Endothelial cell of umbilical vein (primary cell): Measurements from ENCODE around the gene ALG11. TPM values are rescaled to one million over a fixed set of nuclear protein-coding genes. Genes with fewer than 3 reads are reported as not detected.

ENCODE experiments used
- BruUV-seq: library from RNA; stranded (reverse); fragments of 400-500 nt; replicated peaks from 2 replicates; lab custom pipeline; 2021; lab: Mats Ljungman, UMichigan
- CTCF ChIA-PET: fragments of 300-600, 350-600 bp; sonication (Branson Sonifier 250); formaldehyde crosslinking; loops from one replicate; lab custom pipeline; 2021; ENCODE audit warnings: antibody characterized with exemption, inconsistent platforms; lab: Charles Lee
- POLR2A ChIA-PET: fragments of 300-600, 350-600 bp; sonication (Branson Sonifier 250); formaldehyde crosslinking; loops from one replicate; lab custom pipeline; 2021; ENCODE audit warnings: antibody characterized with exemption, inconsistent platforms; lab: Charles Lee
- DNase-seq: peaks from one replicate; pipeline ENCODE4 v3.0.0-alpha.2; 2011; ENCODE audit warnings: low read depth, low spot score
- FAIRE-seq: peaks from 2 replicates; lab custom pipeline; 2011; peaks lifted over from hg19 to GRCh38; lab: Jason Lieb, UNC
- H2AFZ ChIP-seq: 2 replicates; pipeline ENCODE4 v1.6.0; 2012; ENCODE audit warnings: low read depth, low read length, control low read depth, inconsistent platforms
- H3K27ac ChIP-seq: 2 replicates; pipeline ENCODE4 v1.5.1; 2011; ENCODE audit warnings: low read depth, mild to moderate bottlenecking, control low read depth, low read length, moderate library complexity; ENCODE audit not compliant: insufficient read depth
- H3K27me3 ChIP-seq, 2 experiments: 2 replicates each; pipeline versions ENCODE4 v1.6.0 to v1.6.1; 2011; ENCODE audit warnings: low read length in 2 of 2, mixed read lengths in 1 of 2; ENCODE audit not compliant: control insufficient read depth in 2 of 2, insufficient read depth in 2 of 2
- H3K36me3 ChIP-seq, 2 experiments: 2 replicates in 1 of 2; 3 replicates in 1 of 2; pipeline ENCODE4 v1.5.1; 2011; ENCODE audit warnings: low read length in 2 of 2, mild to moderate bottlenecking in 1 of 2, moderate library complexity in 1 of 2; ENCODE audit not compliant: control insufficient read depth in 2 of 2, insufficient read depth in 2 of 2; ENCODE audit errors: extremely low read depth in 1 of 2
- H3K4me1 ChIP-seq: 3 replicates; pipeline ENCODE4 v1.5.1; 2011; ENCODE audit warnings: mild to moderate bottlenecking, low read length; ENCODE audit not compliant: control insufficient read depth, insufficient read depth; ENCODE audit errors: extremely low read depth
- H3K4me2 ChIP-seq: 2 replicates; pipeline ENCODE4 v1.6.1; 2011; ENCODE audit warnings: low read length, control low read depth, mixed read lengths; ENCODE audit not compliant: insufficient read depth
- H3K4me3 ChIP-seq, 3 experiments: fragments of 200-600 bp in 1 of 3; sonication (generic), shearing (Covaris generic) in 1 of 3; replicated peaks in 1 of 3; 2 replicates each; pipeline ENCODE4 v1.5.1; 2011 to 2016; ENCODE audit warnings: control low read depth in 3 of 3, low read length in 3 of 3, mild to moderate bottlenecking in 2 of 3, inconsistent platforms in 1 of 3, low read depth in 1 of 3, moderate library complexity in 1 of 3; ENCODE audit not compliant: insufficient read depth in 1 of 3
- H3K79me2 ChIP-seq: 2 replicates; pipeline ENCODE4 v1.6.0; 2012; ENCODE audit warnings: low read length, inconsistent platforms; ENCODE audit not compliant: control insufficient read depth, insufficient read depth
- H3K9ac ChIP-seq: replicated peaks from 2 replicates; pipeline ENCODE3; 2011; ENCODE audit warnings: low read length, control low read depth; ENCODE audit not compliant: insufficient read depth; ENCODE audit errors: extremely low read depth
- H3K9me1 ChIP-seq: replicated peaks from 3 replicates; pipeline ENCODE4 v1.6.0; 2011; ENCODE audit warnings: mild to moderate bottlenecking, low read length; ENCODE audit not compliant: control insufficient read depth, insufficient read depth; ENCODE audit errors: extremely low read depth
- H3K9me3 ChIP-seq: replicated peaks from 2 replicates; pipeline ENCODE4 v1.5.1; 2012; ENCODE audit warnings: low read length, inconsistent platforms; ENCODE audit not compliant: control insufficient read depth, insufficient read depth
- H4K20me1 ChIP-seq: replicated peaks from 2 replicates; pipeline ENCODE3; 2011; ENCODE audit warnings: mild to moderate bottlenecking, low read length; ENCODE audit not compliant: control insufficient read depth, insufficient read depth; ENCODE audit errors: extremely low read depth
- CTCF ChIP-seq, 2 donors: IDR thresholded peaks; 1 replicate in 1 of 2; 2 replicates in 1 of 2; pipeline ENCODE4 v1.5.1; 2011; ENCODE audit warnings: low read length in 2 of 2, mild to moderate bottlenecking in 2 of 2, moderate library complexity in 2 of 2, control low read depth in 1 of 2, inconsistent platforms in 1 of 2, low read depth in 1 of 2; ENCODE audit not compliant: insufficient read depth in 1 of 2; ENCODE audit errors: extremely low read depth in 1 of 2
- EZH2 ChIP-seq: IDR thresholded peaks from 2 replicates; pipeline ENCODE4 v1.6.1; 2012; ENCODE audit warnings: borderline replicate concordance, low read depth, mild to moderate bottlenecking, moderate library complexity, low read length, inconsistent platforms; ENCODE audit not compliant: severe bottlenecking
- FOS ChIP-seq: IDR thresholded peaks from 2 replicates; pipeline ENCODE4 v1.6.1; 2011; ENCODE audit warnings: mild to moderate bottlenecking, low read length, moderate library complexity, borderline replicate concordance; ENCODE audit not compliant: insufficient read depth
- GATA2 ChIP-seq: IDR thresholded peaks from 2 replicates; pipeline ENCODE4 v1.7.0; 2011; ENCODE audit warnings: low read depth, mild to moderate bottlenecking, moderate library complexity, mixed read lengths, low read length; ENCODE audit not compliant: insufficient read length, insufficient read depth
- JUN ChIP-seq: IDR thresholded peaks from 2 replicates; pipeline ENCODE4 v1.6.1; 2011; ENCODE audit warnings: borderline replicate concordance, low read depth; ENCODE audit not compliant: insufficient read length, insufficient read depth
- MYC ChIP-seq: IDR thresholded peaks from one replicate; pipeline ENCODE4 v1.6.1; 2011; ENCODE audit warnings: mild to moderate bottlenecking, low read depth, low read length
- POLR2A ChIP-seq: IDR thresholded peaks from 2 replicates; pipeline ENCODE4 v1.6.1; 2012; ENCODE audit warnings: low read depth, mild to moderate bottlenecking, control low read depth, low read length
- POLR2AphosphoS5 ChIP-seq: IDR thresholded peaks from 2 replicates; pipeline ENCODE4 v1.6.1; 2012; ENCODE audit warnings: low read depth, mild to moderate bottlenecking, control low read depth, low read length, moderate library complexity; ENCODE audit not compliant: insufficient read depth
- dilution Hi-C: fragments of 300-500 bp; cut with MboI; formaldehyde crosslinking; loops from one replicate; pipeline ENCODE4 v1.15.0; 2019; ENCODE audit warnings: low sequenced_read_pairs; ENCODE audit not compliant: extremely low pct_ligation_motif_present
- intact Hi-C: fragments of 100-400 bp; cut with micrococcal nuclease; formaldehyde crosslinking; loops from one replicate; pipeline ENCODE4 v1.10.0; 2022
- polyA plus RNA-seq, 4 experiments: library from polyadenylated mRNA; depleted of rRNA in 3 of 4; stranded (reverse) in 3 of 4; unstranded in 1 of 4; fragments of >200 nt; gene quantifications; 2 replicates each; pipeline versions ENCODE4 v1.2.1 to v1.2.3, GENCODE V29; 2011 to 2012; ENCODE audit warnings: missing spikeins in 1 of 4
- total RNA-seq: library from RNA; stranded (reverse); gene quantifications from 2 replicates; pipeline ENCODE4 v1.2.3, GENCODE V29; 2021
- TF ChIP-seq, protein P1 (sequence below): IDR thresholded peaks from 2 replicates; pipeline ENCODE4 v1.6.1; 2011; ENCODE audit not compliant: insufficient read depth, insufficient read length

ALG11 gene
- total and polyA plus RNA-seq, 2 donors (not counting 3 experiments of a cell fraction or from before 2014, with no cell fraction given): 6.5 to 31.0 TPM

- H3K36me3 ChIP-seq: peaks cover 0 to 3% of the 10 kb centered on the region in 2 experiments
- no peaks in the 10 kb centered on the region for H3K4me1 ChIP-seq
- no peak overlapping the region for H3K27ac ChIP-seq
- H3K9me3 ChIP-seq: no peaks in the 10 kb centered on the region
- no peaks in the 10 kb centered on the region for H3K79me2 ChIP-seq
- H3K9ac ChIP-seq: no peak overlapping the region
- H2AFZ ChIP-seq: no peak overlapping the region
- POLR2A ChIA-PET: no interaction called here
- dilution Hi-C loops (no loop called here), intact Hi-C loops (no loop called here)
- FAIRE-seq (no peak), DNase-seq (no peak)
- no peaks in the 10 kb centered on the region for H3K27me3 ChIP-seq
- no peak overlapping the region for H3K4me2 ChIP-seq
- CTCF ChIA-PET: interaction anchor here (1.4 kb wide), 1 partner anchor 94 kb away, joined by 3 read pairs; no protein-coding TSS in a partner anchor
- no peak overlapping the region for H3K4me3 ChIP-seq
- H3K9me1 ChIP-seq: no peaks in the 10 kb centered on the region
- BruUV-seq: no TSS peak
- TF ChIP-seq JUN: no peak
- TF ChIP-seq POLR2AphosphoS5: no peak
- no peak for TF ChIP-seq GATA2
- no peak for TF ChIP-seq FOS
- TF ChIP-seq POLR2A: no peak
- TF ChIP-seq CTCF (IDR thresholded peaks at IDR 0.05; ENCODE audit: extremely low read depth in 1 of 2, insufficient read depth in 1 of 2, low read depth in 1 of 2, low read length in 2 of 2): no peak
- TF ChIP-seq, protein P1, sequence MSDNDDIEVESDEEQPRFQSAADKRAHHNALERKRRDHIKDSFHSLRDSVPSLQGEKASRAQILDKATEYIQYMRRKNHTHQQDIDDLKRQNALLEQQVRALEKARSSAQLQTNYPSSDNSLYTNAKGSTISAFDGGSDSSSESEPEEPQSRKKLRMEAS: no peak
- TF ChIP-seq EZH2: no peak
- no peak for TF ChIP-seq MYC
- H4K20me1 ChIP-seq: no peaks in the 10 kb centered on the region
Observed at GRCh38 chr13:52033039-52033438, 20.8 kb downstream of the ALG11 start.
